ENCODE data around the gene CBFA2T3. TPM values are rescaled to one million over a fixed set of nuclear protein-coding genes. Genes with fewer than 3 reads are reported as not detected.

The CBFA2T3 gene
- total RNA-seq, 1 experiment from 2014 or later, result 2.1 TPM

- ChIA-PET CTCF (no interaction called here), POLR2A (no interaction called here)
- intact Hi-C loops (cut with micrococcal nuclease; ENCODE audit: unreplicated experiment), result no loop called here
- H3K27ac Mint-ChIP-seq (ENCODE audit: unreplicated experiment), result no peak overlapping the region
- TF ChIP-seq CTCF (IDR thresholded peaks at IDR 0.05; ENCODE audit: insufficient read depth in 1 of 2, low read depth in 1 of 2, low read length in 1 of 2, severe bottlenecking in 1 of 2, unreplicated experiment in 1 of 2), result no peak
- peaks cover 2% of the 10 kb centered on the region for H3K27me3 Mint-ChIP-seq (ENCODE audit: insufficient read depth, unreplicated experiment)
- Histone ChIP-seq H3K27me3 (replicated peaks; ENCODE audit: control insufficient read depth, insufficient read depth, low read length) (no peaks in the 10 kb centered on the region), H3K36me3 (ENCODE audit: control insufficient read depth, insufficient read depth, low read length) (no peaks in the 10 kb centered on the region), H3K9me3 (no peaks in the 10 kb centered on the region), H3K4me1 (no peaks in the 10 kb centered on the region), H3K4me3 (ENCODE audit: low read depth, low read length) (no peak overlapping the region)
- H3K4me1 Mint-ChIP-seq (ENCODE audit: low read depth, unreplicated experiment), result no peaks in the 10 kb centered on the region
- no peaks in the 10 kb centered on the region for H3K9me3 Mint-ChIP-seq (ENCODE audit: unreplicated experiment)
- H3K4me3 Mint-ChIP-seq (ENCODE audit: unreplicated experiment), result no peak overlapping the region
- peaks cover 7% of the 10 kb centered on the region for H3K36me3 Mint-ChIP-seq (ENCODE audit: insufficient read depth, unreplicated experiment)
- no TSS peak for BruUV-seq (replicated peaks)
- DNase-seq, result no peak
Observed at GRCh38 chr16:88888461-88889387, 88.3 kb downstream of the CBFA2T3 start.

- ChIA-PET POLR2A (no interaction called here), CTCF (no interaction called here)
- Mint-ChIP-seq H3K9me3 (ENCODE audit: unreplicated experiment) (no peaks in the 10 kb centered on the region), H3K4me3 (ENCODE audit: unreplicated experiment) (no peak overlapping the region), H3K36me3 (ENCODE audit: insufficient read depth, unreplicated experiment) (peaks cover 7% of the 10 kb centered on the region), H3K27me3 (ENCODE audit: insufficient read depth, unreplicated experiment) (peaks cover 2% of the 10 kb centered on the region), H3K27ac (ENCODE audit: unreplicated experiment) (no peak overlapping the region), H3K4me1 (ENCODE audit: low read depth, unreplicated experiment) (no peaks in the 10 kb centered on the region)
- Histone ChIP-seq H3K4me3 (ENCODE audit: low read depth, low read length) (no peak overlapping the region), H3K36me3 (ENCODE audit: control insufficient read depth, insufficient read depth, low read length) (no peaks in the 10 kb centered on the region), H3K4me1 (no peaks in the 10 kb centered on the region), H3K27me3 (replicated peaks; ENCODE audit: control insufficient read depth, insufficient read depth, low read length) (no peaks in the 10 kb centered on the region), H3K9me3 (no peaks in the 10 kb centered on the region)
- no peak for TF ChIP-seq CTCF (IDR thresholded peaks at IDR 0.05; ENCODE audit: insufficient read depth in 1 of 2, low read depth in 1 of 2, low read length in 1 of 2, severe bottlenecking in 1 of 2, unreplicated experiment in 1 of 2)
- BruUV-seq (replicated peaks), result no TSS peak
- no peak for DNase-seq
- intact Hi-C loops (cut with micrococcal nuclease; ENCODE audit: unreplicated experiment), result no loop called here
Observed at GRCh38 chr16:88888057-88888456, 89.0 kb downstream of the CBFA2T3 start.

DNA sequence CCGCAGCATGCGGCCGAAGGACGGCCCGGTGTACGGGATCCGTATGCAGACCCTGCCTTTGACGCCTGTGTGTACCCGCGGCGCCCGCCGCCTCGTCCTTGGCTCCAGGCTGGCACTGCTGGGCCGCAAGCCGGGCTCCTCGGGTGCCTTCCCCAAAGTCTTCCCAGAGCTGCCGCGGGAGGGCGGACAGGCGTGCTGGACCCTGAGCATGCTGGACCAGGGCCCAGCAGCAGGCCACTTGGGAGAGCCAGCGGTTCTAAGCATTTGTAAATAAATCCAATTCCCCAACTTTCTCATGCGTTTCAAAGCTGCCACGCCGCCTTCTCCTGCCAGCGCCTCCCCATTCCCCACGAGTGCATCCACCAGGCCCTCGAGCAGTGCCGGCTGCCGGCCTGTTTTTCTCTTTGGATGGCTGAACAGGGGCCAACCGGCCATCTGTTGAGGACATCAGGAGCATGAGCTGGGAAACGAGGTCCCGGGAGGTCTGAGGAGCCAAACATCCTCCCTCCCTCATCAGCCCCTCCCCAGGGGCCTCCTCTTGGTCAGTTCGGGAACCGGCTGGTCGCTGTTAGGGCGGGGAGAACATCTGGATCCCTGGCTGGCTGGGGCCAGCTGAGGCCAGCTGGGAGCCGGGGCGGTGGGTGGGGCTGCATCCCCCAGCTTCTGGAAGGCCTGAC, 90.0 kb downstream of the CBFA2T3 start:
- peaks cover 7% of the 10 kb centered on the region for H3K36me3 Mint-ChIP-seq (ENCODE audit: insufficient read depth, unreplicated experiment)
- H3K4me1 ChIP-seq, result no peaks in the 10 kb centered on the region
- no peak overlapping the region for H3K4me3 Mint-ChIP-seq (ENCODE audit: unreplicated experiment)
- no peak for DNase-seq
- peaks cover 2% of the 10 kb centered on the region for H3K27me3 Mint-ChIP-seq (ENCODE audit: insufficient read depth, unreplicated experiment)
- H3K4me1 Mint-ChIP-seq (ENCODE audit: low read depth, unreplicated experiment), result no peaks in the 10 kb centered on the region
- intact Hi-C loops (cut with micrococcal nuclease; ENCODE audit: unreplicated experiment), result no loop called here
- CTCF ChIA-PET, result no interaction called here
- POLR2A ChIA-PET, result no interaction called here
- BruUV-seq (replicated peaks), result no TSS peak
- no peak for TF ChIP-seq CTCF (IDR thresholded peaks at IDR 0.05; ENCODE audit: insufficient read depth in 1 of 2, low read depth in 1 of 2, low read length in 1 of 2, severe bottlenecking in 1 of 2, unreplicated experiment in 1 of 2)
- H3K27me3 ChIP-seq (replicated peaks; ENCODE audit: control insufficient read depth, insufficient read depth, low read length), result no peaks in the 10 kb centered on the region
- H3K4me3 ChIP-seq (ENCODE audit: low read depth, low read length), result no peak overlapping the region
- H3K9me3 ChIP-seq, result no peaks in the 10 kb centered on the region
- H3K27ac Mint-ChIP-seq (ENCODE audit: unreplicated experiment), result no peak overlapping the region
- H3K9me3 Mint-ChIP-seq (ENCODE audit: unreplicated experiment), result no peaks in the 10 kb centered on the region
- H3K36me3 ChIP-seq (ENCODE audit: control insufficient read depth, insufficient read depth, low read length), result no peaks in the 10 kb centered on the region

All from Caco-2 (cell line).